ENCODE results near the gene ARPC4. TPM values are rescaled to one million over a fixed set of nuclear protein-coding genes. Genes with fewer than 3 reads are reported as not detected.

Gene ARPC4
- total and polyA plus RNA-seq, 4 experiments from 2014 or later: 164 to 287 (median 201) TPM

DNA sequence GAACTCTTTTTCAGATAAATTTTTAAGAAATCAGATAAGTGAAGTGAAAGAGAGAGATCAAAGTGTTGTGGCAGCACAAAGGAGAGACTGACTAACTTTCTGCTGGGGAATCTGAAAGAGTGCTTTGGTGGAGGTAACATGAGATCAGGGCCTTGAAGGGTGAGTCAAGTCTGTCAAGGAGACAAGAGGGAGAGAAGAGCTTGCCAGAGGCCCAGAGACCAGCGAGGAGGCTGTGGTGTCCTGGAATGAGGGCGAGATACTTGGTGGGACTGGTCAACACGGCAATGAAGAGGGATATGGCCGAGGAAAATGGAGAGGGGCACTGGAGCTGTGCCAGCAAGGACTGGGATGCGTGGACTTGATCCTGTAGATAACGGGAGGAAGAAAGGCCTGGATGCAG lies 5.2 kb upstream of the ARPC4 start:
- H3K36me3 ChIP-seq (ENCODE audit: insufficient read depth, low read length): peaks cover 28% of the 10 kb centered on the region
- peak in 1 of 5 donors; percentile 37 for DNase-seq
- no peak overlapping the region for H3K27ac ChIP-seq (ENCODE audit: low read depth, low read length)
- H3K4me3 Mint-ChIP-seq: peak overlapping the region in 4 of 8 donors; percentile 13 to 57 (median 46)
- H3K4me1 ChIP-seq (ENCODE audit: insufficient read depth, low read length): peaks cover 33% of the 10 kb centered on the region
- peaks cover 33 to 49% (median 38%) of the 10 kb centered on the region in 4 donors for H3K4me1 Mint-ChIP-seq
- H3K27ac Mint-ChIP-seq: peak overlapping the region in 6 of 7 donors; percentile 23 to 90 (median 54)
- no peaks in the 10 kb centered on the region for H3K27me3 Mint-ChIP-seq
- ChIA-PET POLR2A (ENCODE audit: partially characterized antibody) (interaction anchor here (0.7 kb wide), 1 partner anchor 9 kb away, joined by 3 read pairs; no protein-coding TSS in a partner anchor), CTCF (ENCODE audit: partially characterized antibody) (no interaction called here)
- no peak overlapping the region for H3K4me3 ChIP-seq (ENCODE audit: low read length in 2 of 2)
- no peaks in the 10 kb centered on the region for H3K27me3 ChIP-seq (ENCODE audit: insufficient read depth, low read length)
- no peaks in the 10 kb centered on the region for H3K9me3 ChIP-seq (ENCODE audit: control insufficient read depth in 1 of 2, low read length in 2 of 2)
- peaks cover 46 to 63% of the 10 kb centered on the region in 2 donors for H3K36me3 Mint-ChIP-seq
- no peaks in the 10 kb centered on the region for H3K9me3 Mint-ChIP-seq
- intact Hi-C loops (cut with micrococcal nuclease): no loop called here

DNA sequence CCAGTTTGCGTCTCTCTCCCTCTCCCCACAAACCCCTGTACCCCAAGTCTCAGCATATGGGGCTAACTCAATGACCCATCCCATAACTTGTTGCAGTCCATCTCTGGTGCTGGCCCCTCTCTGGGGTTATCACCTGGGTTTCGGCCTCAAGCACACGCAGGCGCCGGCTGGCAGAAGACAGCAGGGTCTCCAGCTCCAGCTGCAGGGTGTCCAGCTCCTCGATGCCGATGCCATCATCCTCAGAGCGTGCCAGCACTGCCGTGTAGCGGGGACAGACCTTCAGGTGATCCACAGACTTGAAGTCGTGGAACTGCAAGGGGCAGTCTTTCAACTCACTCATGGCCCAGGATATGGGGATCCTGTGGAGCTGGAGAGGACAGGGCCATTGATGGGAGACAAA lies 1.8 kb upstream of the ARPC4 start:
- Mint-ChIP-seq H3K9me3 (no peaks in the 10 kb centered on the region), H3K4me3 (peak overlapping the region; percentile 6 to 99 (median 96)), H3K36me3 (peaks cover 41 to 64% of the 10 kb centered on the region in 2 donors), H3K27ac (peak overlapping the region; percentile 58 to 99 (median 98)), H3K27me3 (no peaks in the 10 kb centered on the region), H3K4me1 (peaks cover 42 to 77% (median 55%) of the 10 kb centered on the region in 4 donors)
- CTCF ChIA-PET (ENCODE audit: partially characterized antibody): interaction anchor here (1.3 to 1.7 kb wide), 2 partner anchors 64 to 142 kb away, joined by 4 to 6 read pairs; partner anchors contain the start of gene MTMR14
- Histone ChIP-seq H3K4me1 (ENCODE audit: insufficient read depth, low read length) (peaks cover 60% of the 10 kb centered on the region), H3K9me3 (ENCODE audit: control insufficient read depth in 1 of 2, low read length in 2 of 2) (no peaks in the 10 kb centered on the region), H3K27ac (ENCODE audit: low read depth, low read length) (no peak overlapping the region), H3K27me3 (ENCODE audit: insufficient read depth, low read length) (no peaks in the 10 kb centered on the region), H3K36me3 (ENCODE audit: insufficient read depth, low read length) (peaks cover 22% of the 10 kb centered on the region), H3K4me3 (ENCODE audit: low read length in 2 of 2) (peak overlapping the region in 1 of 2 donors; percentile 91)
- peak in 1 of 5 donors; percentile 37 for DNase-seq
- intact Hi-C loops (cut with micrococcal nuclease): no loop called here
- POLR2A ChIA-PET (ENCODE audit: partially characterized antibody): interaction anchor here (1.1 to 3.1 kb wide), 6 partner anchors 9 to 59 kb away, joined by 3 to 38 read pairs (median 7); partner anchors contain the start of gene BRPF1

GRCh38 chr3:9791790-9792404 lies 985 bp upstream of the ARPC4 start:
- peaks cover 63% of the 10 kb centered on the region for H3K4me1 ChIP-seq (ENCODE audit: insufficient read depth, low read length)
- intact Hi-C loops (cut with micrococcal nuclease): loop anchor here (1.0 to 2.0 kb wide), 8 partner anchors 16 to 529 kb away; partner anchors contain the start of genes BRPF1, CRELD1, JAGN1 and MTMR14
- peak overlapping the region; percentile 96 to 99 (median 98) for H3K4me3 Mint-ChIP-seq

DNA sequence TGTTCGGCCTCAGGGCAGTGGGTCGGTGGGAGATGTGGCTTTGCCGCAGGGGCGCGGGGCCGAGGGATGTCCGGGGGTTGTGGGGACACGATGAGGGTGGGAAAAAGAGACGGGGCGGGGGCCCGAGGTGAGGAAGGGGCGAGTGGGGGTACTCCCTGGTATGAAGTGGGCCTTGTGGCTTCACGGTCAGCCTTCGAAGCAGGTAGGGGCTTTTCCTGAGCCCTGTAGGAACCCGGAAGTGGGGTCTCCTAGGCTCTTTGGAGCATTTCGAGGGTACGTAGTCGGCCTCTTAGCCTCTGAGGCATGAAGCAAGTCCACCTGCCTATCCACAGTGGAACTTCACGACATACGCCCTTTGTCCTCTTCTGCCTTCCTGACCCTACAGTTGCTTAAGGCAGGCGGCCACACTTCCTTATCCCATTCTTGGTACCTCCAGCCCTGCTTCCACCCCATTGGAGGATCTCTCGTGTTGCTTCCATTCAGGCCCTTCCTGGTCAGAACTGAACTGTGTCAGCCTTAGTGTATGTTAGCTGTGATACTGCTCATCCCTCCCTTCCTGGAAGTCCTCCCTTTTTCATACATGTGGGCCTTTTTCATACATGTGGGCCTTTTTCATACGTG lies 389 bp downstream of the ARPC4 start:
- no peaks in the 10 kb centered on the region for H3K9me3 ChIP-seq (ENCODE audit: control insufficient read depth in 1 of 2, low read length in 2 of 2)
- H3K27me3 Mint-ChIP-seq: no peaks in the 10 kb centered on the region
- H3K27ac Mint-ChIP-seq: peak overlapping the region; percentile 97 to 99 (median 99)
- ChIA-PET CTCF (ENCODE audit: partially characterized antibody) (interaction anchor here (0.7 to 1.8 kb wide), 9 partner anchors 11 to 401 kb away, joined by 3 to 15 read pairs (median 3); partner anchors contain the start of genes BRPF1 and CRELD1), POLR2A (ENCODE audit: partially characterized antibody) (interaction anchor here (0.6 to 3.1 kb wide), 33 partner anchors 8 to 528 kb away, joined by 3 to 60 read pairs (median 6); partner anchors contain the start of genes BRPF1, CAMK1, CRELD1 and FANCD2)
- peak overlapping the region; percentile 96 to 99 (median 98) for H3K4me3 Mint-ChIP-seq
- DNase-seq: peak in 1 of 5 donors; percentile 61
- peaks cover 39 to 64% of the 10 kb centered on the region in 2 donors for H3K36me3 Mint-ChIP-seq
- H3K27me3 ChIP-seq (ENCODE audit: insufficient read depth, low read length): no peaks in the 10 kb centered on the region
- peak overlapping the region; percentile 91 to 100 for H3K4me3 ChIP-seq (ENCODE audit: low read length in 2 of 2)
- no peaks in the 10 kb centered on the region for H3K9me3 Mint-ChIP-seq
- peaks cover 59% of the 10 kb centered on the region for H3K4me1 ChIP-seq (ENCODE audit: insufficient read depth, low read length)
- H3K27ac ChIP-seq (ENCODE audit: low read depth, low read length): peak overlapping the region; percentile 99
- intact Hi-C loops (cut with micrococcal nuclease): loop anchor here (2.0 kb wide), 1 partner anchor 528 kb away; the partner anchor contains the start of gene SEC13
- peaks cover 20% of the 10 kb centered on the region for H3K36me3 ChIP-seq (ENCODE audit: insufficient read depth, low read length)
- H3K4me1 Mint-ChIP-seq: peaks cover 43 to 78% (median 55%) of the 10 kb centered on the region in 4 donors

More at GRCh38 chr3:9791790-9792404, 985 bp upstream of the ARPC4 start:
- peak overlapping the region; percentile 91 to 100 for H3K4me3 ChIP-seq (ENCODE audit: low read length in 2 of 2)
- Mint-ChIP-seq H3K9me3 (no peaks in the 10 kb centered on the region), H3K27ac (peak overlapping the region; percentile 97 to 99 (median 99)), H3K4me1 (peaks cover 44 to 77% (median 55%) of the 10 kb centered on the region in 4 donors), H3K27me3 (no peaks in the 10 kb centered on the region), H3K36me3 (peaks cover 34 to 61% of the 10 kb centered on the region in 2 donors)
- no peaks in the 10 kb centered on the region for H3K9me3 ChIP-seq (ENCODE audit: control insufficient read depth in 1 of 2, low read length in 2 of 2)
- peak overlapping the region; percentile 99 for H3K27ac ChIP-seq (ENCODE audit: low read depth, low read length)
- H3K27me3 ChIP-seq (ENCODE audit: insufficient read depth, low read length): no peaks in the 10 kb centered on the region
- ChIA-PET POLR2A (ENCODE audit: partially characterized antibody) (interaction anchor here (0.8 to 3.1 kb wide), 28 partner anchors 9 to 529 kb away, joined by 3 to 60 read pairs (median 9); partner anchors contain the start of genes BRPF1, CAMK1, CRELD1 and JAGN1), CTCF (ENCODE audit: partially characterized antibody) (interaction anchor here (0.8 to 1.8 kb wide), 6 partner anchors 11 to 402 kb away, joined by 3 to 15 read pairs (median 5); partner anchors contain the start of gene MTMR14)
- peaks cover 15% of the 10 kb centered on the region for H3K36me3 ChIP-seq (ENCODE audit: insufficient read depth, low read length)
- no peak for DNase-seq

- H3K36me3 ChIP-seq (ENCODE audit: insufficient read depth, low read length): peaks cover 23% of the 10 kb centered on the region
- Mint-ChIP-seq H3K4me3 (peak overlapping the region; percentile 81 to 99 (median 97)), H3K36me3 (peaks cover 34 to 66% of the 10 kb centered on the region in 2 donors), H3K27ac (peak overlapping the region; percentile 14 to 99 (median 92)), H3K9me3 (no peaks in the 10 kb centered on the region), H3K27me3 (no peaks in the 10 kb centered on the region), H3K4me1 (peaks cover 41 to 78% (median 55%) of the 10 kb centered on the region in 4 donors)
- POLR2A ChIA-PET (ENCODE audit: partially characterized antibody): interaction anchor here (0.6 to 2.7 kb wide), 4 partner anchors 10 to 57 kb away, joined by 3 to 60 read pairs (median 28); partner anchors contain the start of genes OGG1 and TTLL3
- no peak overlapping the region for H3K27ac ChIP-seq (ENCODE audit: low read depth, low read length)
- no peak for DNase-seq
- peak overlapping the region in 1 of 2 donors; percentile 91 for H3K4me3 ChIP-seq (ENCODE audit: low read length in 2 of 2)
- no peaks in the 10 kb centered on the region for H3K9me3 ChIP-seq (ENCODE audit: control insufficient read depth in 1 of 2, low read length in 2 of 2)
- H3K4me1 ChIP-seq (ENCODE audit: insufficient read depth, low read length): peaks cover 59% of the 10 kb centered on the region
- CTCF ChIA-PET (ENCODE audit: partially characterized antibody): no interaction called here
- intact Hi-C loops (cut with micrococcal nuclease): no loop called here
- no peaks in the 10 kb centered on the region for H3K27me3 ChIP-seq (ENCODE audit: insufficient read depth, low read length)
These were observed 1.5 kb downstream of the ARPC4 start for GRCh38 chr3:9794400-9794799.

GRCh38 chr3:9795207-9795606 lies 2.3 kb downstream of the ARPC4 start:
- Histone ChIP-seq H3K36me3 (ENCODE audit: insufficient read depth, low read length) (peaks cover 28% of the 10 kb centered on the region), H3K9me3 (ENCODE audit: control insufficient read depth in 1 of 2, low read length in 2 of 2) (no peaks in the 10 kb centered on the region), H3K4me3 (ENCODE audit: low read length in 2 of 2) (no peak overlapping the region), H3K27me3 (ENCODE audit: insufficient read depth, low read length) (no peaks in the 10 kb centered on the region), H3K27ac (ENCODE audit: low read depth, low read length) (no peak overlapping the region), H3K4me1 (ENCODE audit: insufficient read depth, low read length) (peaks cover 58% of the 10 kb centered on the region)
- no peaks in the 10 kb centered on the region for H3K27me3 Mint-ChIP-seq
- peaks cover 35 to 66% of the 10 kb centered on the region in 2 donors for H3K36me3 Mint-ChIP-seq
- intact Hi-C loops (cut with micrococcal nuclease): no loop called here
- H3K4me1 Mint-ChIP-seq: peaks cover 38 to 74% (median 54%) of the 10 kb centered on the region in 4 donors
- H3K9me3 Mint-ChIP-seq: no peaks in the 10 kb centered on the region
- POLR2A ChIA-PET (ENCODE audit: partially characterized antibody): interaction anchor here (0.6 to 3.1 kb wide), 3 partner anchors 9 to 56 kb away, joined by 3 to 29 read pairs (median 3); partner anchors contain the start of gene TTLL3
- CTCF ChIA-PET (ENCODE audit: partially characterized antibody): interaction anchor here (1.5 kb wide), 2 partner anchors 9 to 13 kb away, joined by 5 to 6 read pairs; no protein-coding TSS in a partner anchor
- H3K4me3 Mint-ChIP-seq: peak overlapping the region; percentile 1 to 96 (median 67)
- H3K27ac Mint-ChIP-seq: peak overlapping the region in 5 of 7 donors; percentile 53 to 98 (median 83)
- no peak for DNase-seq

Measured in CD4-positive, alpha-beta memory T cell (primary cell).